WTC11 (cell line): ENCODE data around the gene FES. TPM values are rescaled to one million over a fixed set of nuclear protein-coding genes. Genes with fewer than 3 reads are reported as not detected.

Source experiments
- ATAC-seq: fragments of 200-7000 bp; cut with Tn5 transposase; 2 replicates; pipeline ENCODE4 v1.10.0; 2021; ENCODE audit warnings: mild to moderate bottlenecking, moderate library complexity
- CTCF ChIA-PET: fragments of 300-600 bp; sonication (Branson Sonifier 250); formaldehyde crosslinking; loops from one replicate; lab custom pipeline; 2021; ENCODE audit warnings: antibody characterized with exemption; lab: Charles Lee
- POLR2A ChIA-PET: fragments of 350-600 bp; sonication (Branson Sonifier 250); formaldehyde crosslinking; loops from one replicate; lab custom pipeline; 2021; ENCODE audit warnings: antibody characterized with exemption; lab: Charles Lee
- DNase-seq: peaks from one replicate; pipeline ENCODE4 v3.0.0; 2021; ENCODE audit warnings: low spot score
- H3K27ac Mint-ChIP-seq: 2 replicates; pipeline ENCODE4 v1.8.0; 2021; ENCODE audit warnings: mixed read lengths
- H3K27me3 Mint-ChIP-seq: 2 replicates; pipeline ENCODE4 v1.8.0; 2021; ENCODE audit warnings: low read depth, mild to moderate bottlenecking, moderate library complexity, mixed read lengths
- H3K36me3 Mint-ChIP-seq: 2 replicates; pipeline ENCODE4 v1.8.0; 2021; ENCODE audit warnings: mixed read lengths
- H3K4me1 Mint-ChIP-seq: 2 replicates; pipeline ENCODE4 v1.8.0; 2022; ENCODE audit warnings: mixed read lengths
- H3K4me3 Mint-ChIP-seq: 2 replicates; pipeline ENCODE4 v1.8.0; 2021; ENCODE audit warnings: mild to moderate bottlenecking, moderate library complexity, mixed read lengths
- H3K9me3 Mint-ChIP-seq: 2 replicates; pipeline ENCODE4 v1.8.0; 2021; ENCODE audit warnings: mixed read lengths
- ATF1 ChIP-seq: sonication (generic); formaldehyde crosslinking; IDR thresholded peaks from 2 replicates; pipeline ENCODE4 v1.8.1; 2023; ENCODE audit warnings: mild to moderate bottlenecking, moderate library complexity, missing genetic modification reagents
- CBFB ChIP-seq: sonication (generic); formaldehyde crosslinking; IDR thresholded peaks from 2 replicates; pipeline ENCODE4 v1.8.1; 2022; ENCODE audit warnings: mild to moderate bottlenecking, low read depth, missing genetic modification reagents
- CREM ChIP-seq: sonication (generic); formaldehyde crosslinking; IDR thresholded peaks from 2 replicates; pipeline ENCODE4 v1.8.1; 2022; ENCODE audit warnings: mild to moderate bottlenecking, missing genetic modification reagents, moderate library complexity
- KAT7 ChIP-seq: sonication (generic); formaldehyde crosslinking; IDR thresholded peaks from 2 replicates; pipeline ENCODE4 v1.8.1; 2023; ENCODE audit warnings: missing genetic modification reagents, mild to moderate bottlenecking, borderline replicate concordance
- PRRX2 ChIP-seq: fragments of 250-450 bp; sonication (Bioruptor Pico); IDR thresholded peaks from 2 replicates; pipeline ENCODE4 v1.8.0; 2021; ENCODE audit warnings: mild to moderate bottlenecking
- RELA ChIP-seq: sonication (generic); formaldehyde crosslinking; IDR thresholded peaks from 2 replicates; pipeline ENCODE4 v1.8.1; 2022; ENCODE audit warnings: missing genetic modification reagents, mild to moderate bottlenecking, borderline replicate concordance
- TEAD4 ChIP-seq: sonication (generic); formaldehyde crosslinking; IDR thresholded peaks from 2 replicates; pipeline ENCODE4 v1.8.0; 2022; ENCODE audit warnings: mild to moderate bottlenecking, missing genetic modification reagents
- ZNF396 ChIP-seq: fragments of 250-450 bp; sonication (Bioruptor Pico); IDR thresholded peaks from 2 replicates; pipeline ENCODE4 v1.8.0; 2021; ENCODE audit warnings: mild to moderate bottlenecking, moderate library complexity, borderline replicate concordance
- total RNA-seq: library from RNA; stranded (reverse); gene quantifications from 3 replicates; pipeline ENCODE4 v1.2.3, GENCODE V29; 2021
- TF ChIP-seq, protein P1 (sequence below): fragments of 250-450 bp; sonication (Bioruptor Pico); IDR thresholded peaks from 2 replicates; pipeline ENCODE4 v1.8.0; 2021; ENCODE audit warnings: mild to moderate bottlenecking
- TF ChIP-seq, protein P2 (sequence below): sonication (generic); formaldehyde crosslinking; IDR thresholded peaks from 2 replicates; pipeline ENCODE4 v1.8.1; 2023; ENCODE audit warnings: mild to moderate bottlenecking, missing genetic modification reagents, borderline replicate concordance
- TF ChIP-seq, protein P3 (sequence below): sonication (generic); formaldehyde crosslinking; IDR thresholded peaks from 2 replicates; pipeline ENCODE4 v1.8.1; 2023; ENCODE audit warnings: mild to moderate bottlenecking, missing genetic modification reagents
- TF ChIP-seq, protein P4 (sequence below): sonication (generic); formaldehyde crosslinking; IDR thresholded peaks from 2 replicates; pipeline ENCODE4 v1.8.0; 2022; ENCODE audit warnings: missing genetic modification reagents
- TF ChIP-seq, protein P5 (sequence below): sonication (generic); formaldehyde crosslinking; IDR thresholded peaks from 2 replicates; pipeline ENCODE4 v1.8.1; 2022; ENCODE audit warnings: mild to moderate bottlenecking, missing genetic modification reagents, moderate library complexity, borderline replicate concordance
- TF ChIP-seq, protein P6 (sequence below): sonication (generic); formaldehyde crosslinking; IDR thresholded peaks from 2 replicates; pipeline ENCODE4 v1.8.0; 2022; ENCODE audit warnings: mild to moderate bottlenecking, missing genetic modification reagents
- TF ChIP-seq, protein P7 (sequence below): sonication (generic); formaldehyde crosslinking; IDR thresholded peaks from 2 replicates; pipeline ENCODE4 v1.8.0; 2023; ENCODE audit warnings: missing genetic modification reagents, mild to moderate bottlenecking, borderline replicate concordance
- TF ChIP-seq, protein P8 (sequence below): fragments of 250-450 bp; sonication (Bioruptor Pico); IDR thresholded peaks from 2 replicates; pipeline ENCODE4 v1.9.0; 2021; ENCODE audit warnings: moderate library complexity, mild to moderate bottlenecking, inconsistent platforms, borderline replicate concordance

The FES gene
- total RNA-seq, 1 experiment from 2014 or later = 10.0 TPM

DNA sequence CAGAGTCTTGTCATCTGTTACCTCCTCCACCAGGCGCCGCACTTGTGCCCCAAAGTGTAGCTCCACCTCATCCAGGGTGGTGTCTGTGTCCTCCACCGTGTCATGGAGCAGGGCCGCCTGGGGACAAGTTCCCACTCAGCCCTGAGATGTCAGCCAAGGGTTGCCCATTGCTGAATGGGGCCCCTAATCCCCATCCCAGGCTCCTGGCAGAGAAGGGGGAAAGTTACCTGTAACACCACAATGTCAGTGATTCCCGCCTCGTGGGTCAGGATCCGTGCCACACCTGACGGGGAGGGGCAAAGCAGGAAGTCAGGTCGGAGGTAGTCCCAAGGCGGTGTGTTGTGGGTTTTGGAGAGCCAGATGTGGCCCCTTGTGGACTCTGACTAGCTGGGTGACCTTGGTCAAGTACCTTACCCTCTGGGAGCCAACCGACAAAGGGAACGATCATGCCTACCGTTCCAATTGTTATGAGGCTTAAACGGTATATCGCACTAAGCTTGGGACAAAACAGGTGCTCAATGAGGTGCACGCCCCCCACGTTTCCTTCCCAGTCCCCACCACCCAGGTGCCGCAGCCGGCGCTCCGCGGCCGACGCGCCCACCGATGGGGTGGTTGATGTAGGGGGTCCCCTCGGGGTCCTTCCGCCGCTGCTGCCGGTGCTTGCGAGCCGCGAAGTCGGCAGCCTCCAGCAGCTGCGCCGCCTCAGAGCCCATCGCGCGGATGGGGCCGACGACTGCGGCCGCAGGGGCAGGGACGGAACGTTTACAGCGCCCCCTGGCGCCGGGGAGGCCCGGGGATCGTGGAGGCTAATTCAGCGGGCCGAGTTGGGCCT, 47.7 kb downstream of the FES start, which contains the start of gene HDDC3:
Gene HDDC3, minus strand, starts transcription at position 722 of the 832 bp plus-strand sequence. Its CDS starts 9 bp downstream, at position 713.
- Mint-ChIP-seq H3K4me1 (peaks cover 23% of the 10 kb centered on the region), H3K27ac (peak within 1 kb of the TSS; percentile 95), H3K9me3 (no peaks in the 10 kb centered on the region), H3K4me3 (peak within 1 kb of the TSS; percentile 95), H3K36me3 (peaks cover 6% of the 10 kb centered on the region; the same call in 1 of the 2 replicates), H3K27me3 (peaks cover 12% of the 10 kb centered on the region)
- ATAC-seq = peak; percentile 49
- POLR2A ChIA-PET = interaction anchor here (0.5 to 2.3 kb wide), 4 partner anchors 25 to 61 kb away, joined by 3 to 17 read pairs (median 5); partner anchors contain the start of gene MAN2A2
- peak; percentile 96 for DNase-seq
- CTCF ChIA-PET = interaction anchor here (0.5 to 7.7 kb wide), 83 partner anchors 9 to 1812 kb away, joined by 3 to 264 read pairs (median 4); partner anchors contain the start of genes BLM, FES, FURIN and MAN2A2
- TF ChIP-seq, protein P1, sequence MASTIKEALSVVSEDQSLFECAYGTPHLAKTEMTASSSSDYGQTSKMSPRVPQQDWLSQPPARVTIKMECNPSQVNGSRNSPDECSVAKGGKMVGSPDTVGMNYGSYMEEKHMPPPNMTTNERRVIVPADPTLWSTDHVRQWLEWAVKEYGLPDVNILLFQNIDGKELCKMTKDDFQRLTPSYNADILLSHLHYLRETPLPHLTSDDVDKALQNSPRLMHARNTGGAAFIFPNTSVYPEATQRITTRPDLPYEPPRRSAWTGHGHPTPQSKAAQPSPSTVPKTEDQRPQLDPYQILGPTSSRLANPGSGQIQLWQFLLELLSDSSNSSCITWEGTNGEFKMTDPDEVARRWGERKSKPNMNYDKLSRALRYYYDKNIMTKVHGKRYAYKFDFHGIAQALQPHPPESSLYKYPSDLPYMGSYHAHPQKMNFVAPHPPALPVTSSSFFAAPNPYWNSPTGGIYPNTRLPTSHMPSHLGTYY (CRISPR knock-in tag) = no peak
- TF ChIP-seq, protein P2, sequence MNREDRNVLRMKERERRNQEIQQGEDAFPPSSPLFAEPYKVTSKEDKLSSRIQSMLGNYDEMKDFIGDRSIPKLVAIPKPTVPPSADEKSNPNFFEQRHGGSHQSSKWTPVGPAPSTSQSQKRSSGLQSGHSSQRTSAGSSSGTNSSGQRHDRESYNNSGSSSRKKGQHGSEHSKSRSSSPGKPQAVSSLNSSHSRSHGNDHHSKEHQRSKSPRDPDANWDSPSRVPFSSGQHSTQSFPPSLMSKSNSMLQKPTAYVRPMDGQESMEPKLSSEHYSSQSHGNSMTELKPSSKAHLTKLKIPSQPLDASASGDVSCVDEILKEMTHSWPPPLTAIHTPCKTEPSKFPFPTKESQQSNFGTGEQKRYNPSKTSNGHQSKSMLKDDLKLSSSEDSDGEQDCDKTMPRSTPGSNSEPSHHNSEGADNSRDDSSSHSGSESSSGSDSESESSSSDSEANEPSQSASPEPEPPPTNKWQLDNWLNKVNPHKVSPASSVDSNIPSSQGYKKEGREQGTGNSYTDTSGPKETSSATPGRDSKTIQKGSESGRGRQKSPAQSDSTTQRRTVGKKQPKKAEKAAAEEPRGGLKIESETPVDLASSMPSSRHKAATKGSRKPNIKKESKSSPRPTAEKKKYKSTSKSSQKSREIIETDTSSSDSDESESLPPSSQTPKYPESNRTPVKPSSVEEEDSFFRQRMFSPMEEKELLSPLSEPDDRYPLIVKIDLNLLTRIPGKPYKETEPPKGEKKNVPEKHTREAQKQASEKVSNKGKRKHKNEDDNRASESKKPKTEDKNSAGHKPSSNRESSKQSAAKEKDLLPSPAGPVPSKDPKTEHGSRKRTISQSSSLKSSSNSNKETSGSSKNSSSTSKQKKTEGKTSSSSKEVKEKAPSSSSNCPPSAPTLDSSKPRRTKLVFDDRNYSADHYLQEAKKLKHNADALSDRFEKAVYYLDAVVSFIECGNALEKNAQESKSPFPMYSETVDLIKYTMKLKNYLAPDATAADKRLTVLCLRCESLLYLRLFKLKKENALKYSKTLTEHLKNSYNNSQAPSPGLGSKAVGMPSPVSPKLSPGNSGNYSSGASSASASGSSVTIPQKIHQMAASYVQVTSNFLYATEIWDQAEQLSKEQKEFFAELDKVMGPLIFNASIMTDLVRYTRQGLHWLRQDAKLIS (CRISPR knock-in tag) = no peak
- TF ChIP-seq, protein P3, sequence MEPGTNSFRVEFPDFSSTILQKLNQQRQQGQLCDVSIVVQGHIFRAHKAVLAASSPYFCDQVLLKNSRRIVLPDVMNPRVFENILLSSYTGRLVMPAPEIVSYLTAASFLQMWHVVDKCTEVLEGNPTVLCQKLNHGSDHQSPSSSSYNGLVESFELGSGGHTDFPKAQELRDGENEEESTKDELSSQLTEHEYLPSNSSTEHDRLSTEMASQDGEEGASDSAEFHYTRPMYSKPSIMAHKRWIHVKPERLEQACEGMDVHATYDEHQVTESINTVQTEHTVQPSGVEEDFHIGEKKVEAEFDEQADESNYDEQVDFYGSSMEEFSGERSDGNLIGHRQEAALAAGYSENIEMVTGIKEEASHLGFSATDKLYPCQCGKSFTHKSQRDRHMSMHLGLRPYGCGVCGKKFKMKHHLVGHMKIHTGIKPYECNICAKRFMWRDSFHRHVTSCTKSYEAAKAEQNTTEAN (CRISPR knock-in tag) = peak; percentile 83
- TF ChIP-seq RELA (CRISPR knock-in tag) = peak; percentile 47; the same call in 1 of the 2 replicates
- TF ChIP-seq CBFB (CRISPR knock-in tag) = no peak
- TF ChIP-seq KAT7 (CRISPR knock-in tag) = peak; percentile 71; the same call in 1 of the 2 replicates
- TF ChIP-seq, protein P4, sequence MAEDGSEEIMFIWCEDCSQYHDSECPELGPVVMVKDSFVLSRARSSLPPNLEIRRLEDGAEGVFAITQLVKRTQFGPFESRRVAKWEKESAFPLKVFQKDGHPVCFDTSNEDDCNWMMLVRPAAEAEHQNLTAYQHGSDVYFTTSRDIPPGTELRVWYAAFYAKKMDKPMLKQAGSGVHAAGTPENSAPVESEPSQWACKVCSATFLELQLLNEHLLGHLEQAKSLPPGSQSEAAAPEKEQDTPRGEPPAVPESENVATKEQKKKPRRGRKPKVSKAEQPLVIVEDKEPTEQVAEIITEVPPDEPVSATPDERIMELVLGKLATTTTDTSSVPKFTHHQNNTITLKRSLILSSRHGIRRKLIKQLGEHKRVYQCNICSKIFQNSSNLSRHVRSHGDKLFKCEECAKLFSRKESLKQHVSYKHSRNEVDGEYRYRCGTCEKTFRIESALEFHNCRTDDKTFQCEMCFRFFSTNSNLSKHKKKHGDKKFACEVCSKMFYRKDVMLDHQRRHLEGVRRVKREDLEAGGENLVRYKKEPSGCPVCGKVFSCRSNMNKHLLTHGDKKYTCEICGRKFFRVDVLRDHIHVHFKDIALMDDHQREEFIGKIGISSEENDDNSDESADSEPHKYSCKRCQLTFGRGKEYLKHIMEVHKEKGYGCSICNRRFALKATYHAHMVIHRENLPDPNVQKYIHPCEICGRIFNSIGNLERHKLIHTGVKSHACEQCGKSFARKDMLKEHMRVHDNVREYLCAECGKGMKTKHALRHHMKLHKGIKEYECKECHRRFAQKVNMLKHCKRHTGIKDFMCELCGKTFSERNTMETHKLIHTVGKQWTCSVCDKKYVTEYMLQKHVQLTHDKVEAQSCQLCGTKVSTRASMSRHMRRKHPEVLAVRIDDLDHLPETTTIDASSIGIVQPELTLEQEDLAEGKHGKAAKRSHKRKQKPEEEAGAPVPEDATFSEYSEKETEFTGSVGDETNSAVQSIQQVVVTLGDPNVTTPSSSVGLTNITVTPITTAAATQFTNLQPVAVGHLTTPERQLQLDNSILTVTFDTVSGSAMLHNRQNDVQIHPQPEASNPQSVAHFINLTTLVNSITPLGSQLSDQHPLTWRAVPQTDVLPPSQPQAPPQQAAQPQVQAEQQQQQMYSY = no peak
- TF ChIP-seq, protein P5, sequence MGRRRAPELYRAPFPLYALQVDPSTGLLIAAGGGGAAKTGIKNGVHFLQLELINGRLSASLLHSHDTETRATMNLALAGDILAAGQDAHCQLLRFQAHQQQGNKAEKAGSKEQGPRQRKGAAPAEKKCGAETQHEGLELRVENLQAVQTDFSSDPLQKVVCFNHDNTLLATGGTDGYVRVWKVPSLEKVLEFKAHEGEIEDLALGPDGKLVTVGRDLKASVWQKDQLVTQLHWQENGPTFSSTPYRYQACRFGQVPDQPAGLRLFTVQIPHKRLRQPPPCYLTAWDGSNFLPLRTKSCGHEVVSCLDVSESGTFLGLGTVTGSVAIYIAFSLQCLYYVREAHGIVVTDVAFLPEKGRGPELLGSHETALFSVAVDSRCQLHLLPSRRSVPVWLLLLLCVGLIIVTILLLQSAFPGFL (CRISPR knock-in tag) = no peak
- TF ChIP-seq ZNF396 (CRISPR knock-in tag) = no peak
- no peak; the same call in 1 of the 2 replicates for TF ChIP-seq CREM (CRISPR knock-in tag)
- no peak for TF ChIP-seq PRRX2 (CRISPR knock-in tag)
- TF ChIP-seq, protein P6, sequence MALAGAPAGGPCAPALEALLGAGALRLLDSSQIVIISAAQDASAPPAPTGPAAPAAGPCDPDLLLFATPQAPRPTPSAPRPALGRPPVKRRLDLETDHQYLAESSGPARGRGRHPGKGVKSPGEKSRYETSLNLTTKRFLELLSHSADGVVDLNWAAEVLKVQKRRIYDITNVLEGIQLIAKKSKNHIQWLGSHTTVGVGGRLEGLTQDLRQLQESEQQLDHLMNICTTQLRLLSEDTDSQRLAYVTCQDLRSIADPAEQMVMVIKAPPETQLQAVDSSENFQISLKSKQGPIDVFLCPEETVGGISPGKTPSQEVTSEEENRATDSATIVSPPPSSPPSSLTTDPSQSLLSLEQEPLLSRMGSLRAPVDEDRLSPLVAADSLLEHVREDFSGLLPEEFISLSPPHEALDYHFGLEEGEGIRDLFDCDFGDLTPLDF = no peak
- TF ChIP-seq, protein P7, sequence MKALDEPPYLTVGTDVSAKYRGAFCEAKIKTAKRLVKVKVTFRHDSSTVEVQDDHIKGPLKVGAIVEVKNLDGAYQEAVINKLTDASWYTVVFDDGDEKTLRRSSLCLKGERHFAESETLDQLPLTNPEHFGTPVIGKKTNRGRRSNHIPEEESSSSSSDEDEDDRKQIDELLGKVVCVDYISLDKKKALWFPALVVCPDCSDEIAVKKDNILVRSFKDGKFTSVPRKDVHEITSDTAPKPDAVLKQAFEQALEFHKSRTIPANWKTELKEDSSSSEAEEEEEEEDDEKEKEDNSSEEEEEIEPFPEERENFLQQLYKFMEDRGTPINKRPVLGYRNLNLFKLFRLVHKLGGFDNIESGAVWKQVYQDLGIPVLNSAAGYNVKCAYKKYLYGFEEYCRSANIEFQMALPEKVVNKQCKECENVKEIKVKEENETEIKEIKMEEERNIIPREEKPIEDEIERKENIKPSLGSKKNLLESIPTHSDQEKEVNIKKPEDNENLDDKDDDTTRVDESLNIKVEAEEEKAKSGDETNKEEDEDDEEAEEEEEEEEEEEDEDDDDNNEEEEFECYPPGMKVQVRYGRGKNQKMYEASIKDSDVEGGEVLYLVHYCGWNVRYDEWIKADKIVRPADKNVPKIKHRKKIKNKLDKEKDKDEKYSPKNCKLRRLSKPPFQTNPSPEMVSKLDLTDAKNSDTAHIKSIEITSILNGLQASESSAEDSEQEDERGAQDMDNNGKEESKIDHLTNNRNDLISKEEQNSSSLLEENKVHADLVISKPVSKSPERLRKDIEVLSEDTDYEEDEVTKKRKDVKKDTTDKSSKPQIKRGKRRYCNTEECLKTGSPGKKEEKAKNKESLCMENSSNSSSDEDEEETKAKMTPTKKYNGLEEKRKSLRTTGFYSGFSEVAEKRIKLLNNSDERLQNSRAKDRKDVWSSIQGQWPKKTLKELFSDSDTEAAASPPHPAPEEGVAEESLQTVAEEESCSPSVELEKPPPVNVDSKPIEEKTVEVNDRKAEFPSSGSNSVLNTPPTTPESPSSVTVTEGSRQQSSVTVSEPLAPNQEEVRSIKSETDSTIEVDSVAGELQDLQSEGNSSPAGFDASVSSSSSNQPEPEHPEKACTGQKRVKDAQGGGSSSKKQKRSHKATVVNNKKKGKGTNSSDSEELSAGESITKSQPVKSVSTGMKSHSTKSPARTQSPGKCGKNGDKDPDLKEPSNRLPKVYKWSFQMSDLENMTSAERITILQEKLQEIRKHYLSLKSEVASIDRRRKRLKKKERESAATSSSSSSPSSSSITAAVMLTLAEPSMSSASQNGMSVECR = peak; percentile 58; the same call in 1 of the 2 replicates
- TF ChIP-seq ATF1 (CRISPR knock-in tag) = no peak
- TF ChIP-seq, protein P8, sequence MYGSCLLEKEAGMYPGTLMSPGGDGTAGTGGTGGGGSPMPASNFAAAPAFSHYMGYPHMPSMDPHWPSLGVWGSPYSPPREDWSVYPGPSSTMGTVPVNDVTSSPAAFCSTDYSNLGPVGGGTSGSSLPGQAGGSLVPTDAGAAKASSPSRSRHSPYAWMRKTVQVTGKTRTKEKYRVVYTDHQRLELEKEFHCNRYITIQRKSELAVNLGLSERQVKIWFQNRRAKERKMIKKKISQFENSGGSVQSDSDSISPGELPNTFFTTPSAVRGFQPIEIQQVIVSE (CRISPR knock-in tag) = no peak
- no peak for TF ChIP-seq TEAD4 (CRISPR knock-in tag)
